HG03135 (cell line): ENCODE measurements around the gene HIF1AN.
"Not testable (repeated sequence)": the region's sequence is repeated elsewhere in the genome, so short reads cannot be mapped to it uniquely, and the experiment has no call there.

Source experiments
- ATAC-seq: cut with Tn5 transposase; IDR thresholded peaks from one replicate; pipeline ENCODE4 v1.9.1; 2021; ENCODE audit warnings: mild to moderate bottlenecking, moderate library complexity; ENCODE audit not compliant: unreplicated experiment

HIF1AN gene

DNA sequence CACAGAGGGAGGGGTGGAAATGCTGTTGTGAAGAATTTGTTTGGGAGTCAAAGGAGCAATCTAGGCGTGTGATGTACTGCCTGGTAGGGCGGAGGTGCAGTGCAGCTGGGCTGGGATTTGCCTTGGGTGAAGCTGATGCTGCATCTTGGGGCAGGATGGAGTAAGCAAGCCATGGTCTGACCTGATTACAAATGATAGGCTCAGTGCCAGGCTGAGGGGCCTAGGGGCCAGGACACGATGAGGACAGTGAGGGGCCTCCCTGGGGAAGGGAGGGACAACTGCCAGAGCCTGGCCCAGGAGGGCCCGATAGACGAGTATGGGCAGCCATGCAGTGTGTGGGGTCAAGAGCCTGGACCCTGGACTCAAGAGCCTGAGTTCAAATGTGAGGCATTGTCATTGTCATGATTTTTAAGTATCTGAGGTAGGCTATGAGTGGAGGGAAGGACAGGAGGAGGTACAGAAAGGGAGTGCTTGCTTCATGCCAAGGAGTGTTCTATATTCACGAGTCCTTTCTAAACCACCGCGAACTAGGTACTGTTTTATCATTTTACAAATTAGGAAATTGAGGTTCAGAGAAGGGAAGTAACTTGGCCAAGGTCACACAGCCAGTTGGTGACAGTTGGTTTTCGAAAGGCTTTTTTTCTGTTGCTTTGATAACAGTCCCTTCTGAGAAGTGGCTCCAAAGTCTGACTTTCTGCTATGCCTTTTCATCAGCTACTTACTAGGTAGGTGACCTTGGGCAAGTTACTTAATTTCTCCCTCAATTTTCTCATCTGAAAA is 29.7 kb downstream of the HIF1AN start:
- ATAC-seq, result no peak

GRCh38 chr10:100566561-100566960 is 30.8 kb downstream of the HIF1AN start:
- no peak for ATAC-seq

GRCh38 chr10:100567249-100567648 is 31.5 kb downstream of the HIF1AN start:
- ATAC-seq, result no peak

DNA sequence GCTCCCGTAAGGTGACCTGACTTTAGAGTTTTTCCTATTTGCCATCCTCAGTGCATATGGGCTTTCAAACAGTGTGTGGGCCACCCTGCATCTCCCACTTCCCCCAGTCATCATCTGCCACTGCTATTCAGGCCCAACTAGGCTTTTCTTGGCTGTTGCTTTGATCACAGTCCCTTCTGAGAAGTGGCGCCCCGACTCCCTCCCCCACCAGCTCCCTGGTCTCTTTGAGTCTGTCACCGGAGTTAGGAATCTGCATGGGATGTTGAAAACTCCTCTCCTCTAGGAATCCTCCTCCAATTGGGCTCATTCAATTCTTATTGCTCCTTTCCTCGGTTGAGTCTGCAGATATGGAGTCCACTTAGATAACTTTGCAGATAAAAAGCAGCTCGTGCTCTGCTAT is 32.1 kb downstream of the HIF1AN start:
- no peak for ATAC-seq

DNA sequence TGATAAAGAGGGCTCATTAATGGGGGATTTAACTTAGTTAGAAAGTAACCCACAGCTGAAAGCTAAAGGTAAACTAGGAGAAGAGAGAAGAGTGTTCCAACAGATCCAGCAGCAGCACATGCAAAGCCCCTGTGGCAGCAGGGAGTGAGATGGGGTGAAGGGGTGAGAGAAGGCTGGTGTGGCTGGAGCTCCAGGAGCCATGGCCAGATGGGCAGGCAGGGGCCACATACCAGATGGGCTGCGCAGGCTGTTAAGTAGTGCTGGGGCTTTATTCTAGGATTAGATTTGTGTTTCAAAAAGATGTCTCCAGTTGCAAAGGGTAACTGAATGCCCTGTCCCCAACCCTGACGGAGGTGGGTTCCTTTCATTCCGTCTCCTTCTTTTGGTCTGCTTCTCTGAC is 33.2 kb downstream of the HIF1AN start:
- no peak for ATAC-seq

DNA sequence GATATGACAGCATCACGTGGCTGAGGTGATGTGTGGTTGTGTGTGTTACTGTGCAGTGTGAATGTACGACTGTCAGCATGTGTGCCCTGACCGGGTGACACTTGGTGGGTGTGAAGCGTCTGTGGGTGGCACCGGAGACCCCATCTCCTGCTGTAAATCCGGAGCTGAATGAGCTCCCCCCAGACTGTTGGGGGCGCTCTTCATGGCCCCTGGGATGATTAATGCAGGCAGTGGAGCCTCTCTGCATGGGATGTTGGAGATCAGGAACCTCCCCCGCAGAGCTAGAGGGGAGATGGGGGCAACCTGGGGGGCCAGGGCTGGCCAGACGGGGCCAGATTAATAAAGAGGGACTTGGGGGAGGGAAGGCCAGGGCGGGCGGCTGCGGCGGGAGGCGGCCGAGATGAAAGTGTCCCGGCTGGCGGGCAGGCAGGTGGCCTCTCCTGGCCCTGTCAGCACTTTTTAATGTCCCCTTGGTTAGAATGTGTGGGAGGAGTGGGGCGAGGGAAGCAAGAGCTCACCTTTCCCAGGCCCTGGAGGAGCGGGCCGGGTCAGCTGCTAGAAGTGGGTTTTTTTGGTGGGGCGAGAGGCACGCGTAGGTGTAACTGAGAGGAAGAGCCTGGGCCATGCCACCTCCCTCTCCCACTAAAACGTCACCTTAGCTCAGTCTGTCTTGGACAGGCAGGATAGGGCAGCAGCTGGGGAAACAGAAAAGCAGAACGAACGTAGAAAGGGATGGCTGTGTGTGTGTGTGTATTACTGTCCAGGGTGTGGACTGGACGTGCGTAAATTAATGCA is 34.1 kb downstream of the HIF1AN start:
- ATAC-seq, result no peak

GRCh38 chr10:100570506-100570905 is 34.8 kb downstream of the HIF1AN start:
- ATAC-seq, result no peak

- ATAC-seq, result no peak
Measured at GRCh38 chr10:100571084-100571856, 35.5 kb downstream of the HIF1AN start.

GRCh38 chr10:100575146-100575545 is 39.4 kb downstream of the HIF1AN start:
- ATAC-seq, result not testable (repeated sequence)

DNA sequence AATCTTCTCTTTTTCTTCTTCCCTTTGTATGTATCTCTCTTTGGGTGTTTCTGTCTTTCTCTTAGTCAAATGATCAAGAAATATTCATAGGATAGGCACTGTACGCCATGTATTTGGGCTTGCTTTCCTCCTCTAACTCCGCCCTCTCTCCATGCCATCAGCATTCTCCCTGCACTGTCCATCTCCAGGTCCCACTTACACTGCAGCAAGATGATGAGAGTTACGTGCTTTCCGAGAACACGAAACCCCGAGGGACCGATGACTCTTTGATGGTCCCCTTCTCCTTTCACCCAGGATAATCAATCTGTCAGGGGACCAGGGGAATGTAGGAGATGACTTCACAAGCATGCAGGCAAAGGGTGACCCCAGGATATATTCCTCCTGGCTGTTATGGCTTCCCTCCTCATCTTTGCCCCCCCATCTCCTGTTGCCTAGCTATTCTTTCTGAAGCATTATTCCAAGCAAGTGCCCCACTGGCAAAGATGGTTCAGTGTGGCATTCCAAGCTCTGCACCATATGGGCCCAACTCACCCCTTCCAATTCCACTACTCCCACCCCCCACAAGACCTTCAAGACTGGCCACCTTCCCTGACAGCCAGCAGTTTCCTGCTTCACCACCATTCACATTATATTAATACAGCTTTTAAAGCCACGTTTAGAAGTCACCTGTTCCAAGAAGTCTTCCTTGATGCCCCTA is 40.0 kb downstream of the HIF1AN start:
- ATAC-seq, result no peak

DNA sequence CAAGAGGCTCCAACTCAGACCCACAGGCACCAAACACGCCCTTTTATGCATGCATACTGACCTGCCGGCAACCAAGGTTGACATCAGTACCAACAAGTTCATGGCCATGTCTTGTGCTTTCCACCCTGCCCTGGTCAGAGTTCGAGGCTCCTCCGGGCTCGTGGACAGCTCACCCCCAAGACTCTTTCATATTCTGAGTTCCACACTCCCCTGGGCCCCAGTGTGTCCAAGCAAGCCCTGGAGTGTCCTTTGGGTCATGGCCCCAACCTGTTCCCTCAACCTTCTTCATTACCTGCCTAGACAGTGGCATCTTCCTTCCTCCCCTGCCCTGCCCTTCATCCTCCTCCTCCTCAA is 40.5 kb downstream of the HIF1AN start:
- no peak for ATAC-seq

GRCh38 chr10:100579261-100580090 is 43.7 kb downstream of the HIF1AN start:
- no peak for ATAC-seq

GRCh38 chr10:100586959-100587358 is 51.2 kb downstream of the HIF1AN start:
- ATAC-seq, result no peak

DNA sequence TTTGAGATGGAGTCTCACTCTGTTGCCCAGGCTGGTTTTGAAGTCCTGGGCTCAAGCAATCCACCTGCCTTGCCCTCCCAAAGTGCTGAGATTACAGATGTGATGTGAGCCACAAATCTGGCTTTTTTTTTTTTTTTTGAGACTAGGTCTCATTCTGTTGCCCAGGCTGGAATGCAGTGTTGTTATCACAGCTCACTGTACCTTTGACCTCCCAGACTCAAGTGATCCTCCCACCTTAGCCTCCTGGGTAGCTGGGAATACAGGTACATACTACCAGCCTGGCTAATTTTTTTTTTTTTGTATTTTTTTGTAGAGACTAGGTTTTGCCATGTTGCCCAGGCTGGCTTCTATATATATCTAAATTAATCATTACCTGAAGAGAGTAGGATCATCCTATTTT is 62.4 kb downstream of the HIF1AN start:
- no peak for ATAC-seq

DNA sequence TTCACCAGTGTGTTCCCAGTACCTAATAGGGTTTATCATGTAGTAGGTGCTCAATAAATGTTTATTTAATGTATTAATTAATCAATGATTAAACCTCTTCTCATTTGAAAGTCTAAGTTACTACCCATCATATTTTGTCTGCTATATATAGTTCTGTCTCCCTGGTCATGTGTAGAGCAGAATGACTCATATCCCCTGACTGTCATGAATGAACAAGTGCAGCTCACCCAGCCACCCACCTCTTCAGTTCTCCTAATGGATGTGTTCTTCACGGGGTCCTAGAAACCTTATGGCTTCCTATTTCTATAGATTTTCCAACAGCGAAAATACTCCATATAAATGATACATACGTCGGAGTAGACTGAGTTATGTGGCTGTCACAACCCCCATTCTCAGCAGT is 64.5 kb downstream of the HIF1AN start:
- ATAC-seq, result no peak

DNA sequence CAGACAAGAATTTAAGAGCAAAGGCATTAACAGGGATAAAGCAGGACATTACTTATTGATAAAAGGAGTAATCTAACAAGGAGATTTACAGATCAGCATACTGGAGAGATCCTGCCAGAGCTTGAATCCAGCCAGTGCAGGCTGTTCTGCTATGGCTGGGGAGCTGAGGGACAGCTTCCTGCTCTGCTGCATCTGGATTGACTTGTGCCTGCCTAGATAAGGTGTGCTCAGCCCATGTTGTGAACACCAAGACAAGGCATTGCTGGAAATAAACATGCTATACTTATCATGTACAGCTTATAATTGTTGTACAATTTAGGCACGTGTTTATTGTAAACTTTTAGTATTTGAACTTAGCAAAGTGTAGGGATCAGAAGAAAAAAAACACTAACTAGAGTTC is 71.7 kb downstream of the HIF1AN start:
- no peak for ATAC-seq
